ENCODE measurements around the gene TSC22D1. TPM values are rescaled to one million over a fixed set of nuclear protein-coding genes. Genes with fewer than 3 reads are reported as not detected.
A peak's percentile ranks its signal among the peaks of the same experiment; 100 is the strongest.

Gene TSC22D1
- total RNA-seq, 1 experiment from 2014 or later: 67.6 TPM

- peak; percentile 31 for DNase-seq (ENCODE audit: low spot score)
Measured at GRCh38 chr13:44432650-44433049, 143.5 kb downstream of the TSC22D1 start.

- peak; percentile 88 for DNase-seq (ENCODE audit: low spot score)
Measured at GRCh38 chr13:44431150-44431549, 145.0 kb downstream of the TSC22D1 start.

- DNase-seq (ENCODE audit: low spot score): no peak
Measured at GRCh38 chr13:44429311-44429710, 146.8 kb downstream of the TSC22D1 start.

- no peak for DNase-seq (ENCODE audit: low spot score)
Measured at GRCh38 chr13:44426461-44426860, 149.7 kb downstream of the TSC22D1 start.

GRCh38 chr13:44425815-44426078 is 150.4 kb downstream of the TSC22D1 start:
- DNase-seq (ENCODE audit: low spot score): no peak

GRCh38 chr13:44425041-44425814 is 150.9 kb downstream of the TSC22D1 start:
- DNase-seq (ENCODE audit: low spot score): no peak

- no peak for DNase-seq (ENCODE audit: low spot score)
Measured at GRCh38 chr13:44423824-44424223, 152.3 kb downstream of the TSC22D1 start.

GRCh38 chr13:44422755-44423643 is 153.1 kb downstream of the TSC22D1 start:
- DNase-seq (ENCODE audit: low spot score): no peak

GRCh38 chr13:44421853-44422525 is 154.1 kb downstream of the TSC22D1 start:
- DNase-seq (ENCODE audit: low spot score): no peak

GRCh38 chr13:44420376-44421220 is 155.5 kb downstream of the TSC22D1 start:
- no peak for DNase-seq (ENCODE audit: low spot score)

GRCh38 chr13:44417876-44418275 is 158.3 kb downstream of the TSC22D1 start:
- no peak for DNase-seq (ENCODE audit: low spot score)

GRCh38 chr13:44417446-44417845 is 158.7 kb downstream of the TSC22D1 start:
- no peak for DNase-seq (ENCODE audit: low spot score)

- DNase-seq (ENCODE audit: low spot score): no peak
Measured at GRCh38 chr13:44416744-44417143, 159.4 kb downstream of the TSC22D1 start.

- DNase-seq (ENCODE audit: low spot score): no peak
Measured at GRCh38 chr13:44416301-44416700, 159.8 kb downstream of the TSC22D1 start.

GRCh38 chr13:44415815-44416214 is 160.3 kb downstream of the TSC22D1 start:
- DNase-seq (ENCODE audit: low spot score): no peak

- no peak for DNase-seq (ENCODE audit: low spot score)
Measured at GRCh38 chr13:44414716-44415115, 161.4 kb downstream of the TSC22D1 start.

- no peak for DNase-seq (ENCODE audit: low spot score)
Measured at GRCh38 chr13:44413095-44413494, 163.0 kb downstream of the TSC22D1 start.

- DNase-seq (ENCODE audit: low spot score): no peak
Measured at GRCh38 chr13:44412346-44412935, 163.7 kb downstream of the TSC22D1 start.

- no peak for DNase-seq (ENCODE audit: low spot score)
Measured at GRCh38 chr13:44411841-44412240, 164.3 kb downstream of the TSC22D1 start.

GRCh38 chr13:44410328-44410859 is 165.7 kb downstream of the TSC22D1 start:
- peak; percentile 32 for DNase-seq (ENCODE audit: low spot score)

- DNase-seq (ENCODE audit: low spot score): no peak
Measured at GRCh38 chr13:44409595-44409994, 166.5 kb downstream of the TSC22D1 start.
